OCI-LY1 (cell line): Measurements from ENCODE around the gene PTCD1.

ENCODE experiments used
- EZH2 ChIP-seq: fragments of 200-600 bp; sonication (generic), shearing (Covaris generic); IDR thresholded peaks from 2 replicates; pipeline ENCODE4 v1.8.0; 2017; ENCODE audit warnings: borderline replicate concordance, mixed run types, mild to moderate bottlenecking, antibody characterized with exemption, low read length, moderate library complexity, mixed read lengths
- TF ChIP-seq, protein P1 (sequence below): fragments of 200-600 bp; sonication (generic), shearing (Covaris generic); IDR thresholded peaks from 2 replicates; pipeline ENCODE4 v1.5.1; 2017; ENCODE audit warnings: mild to moderate bottlenecking, antibody characterized with exemption, low read length, moderate library complexity, mixed read lengths

DNA sequence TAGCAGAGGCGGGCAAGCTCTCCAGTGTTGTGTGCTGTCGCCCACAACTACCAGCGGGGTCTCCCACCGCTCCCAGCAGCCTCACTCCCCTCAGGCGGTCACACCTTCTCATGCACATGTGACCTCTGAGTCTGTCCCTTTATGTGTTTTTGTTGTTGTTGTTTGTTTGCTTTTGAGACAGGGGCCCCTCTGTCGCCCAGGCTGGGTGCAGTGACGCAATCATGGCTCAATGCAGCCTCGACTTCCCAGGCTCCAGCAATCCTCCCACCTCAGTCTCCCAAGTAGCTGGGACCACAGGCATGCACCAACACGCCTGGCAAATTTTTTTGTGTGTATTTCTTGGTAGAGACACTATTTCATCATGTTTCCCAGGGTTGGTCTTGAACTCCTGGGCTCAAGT, 1.6 kb upstream of the PTCD1 start:
- TF ChIP-seq, protein P1, sequence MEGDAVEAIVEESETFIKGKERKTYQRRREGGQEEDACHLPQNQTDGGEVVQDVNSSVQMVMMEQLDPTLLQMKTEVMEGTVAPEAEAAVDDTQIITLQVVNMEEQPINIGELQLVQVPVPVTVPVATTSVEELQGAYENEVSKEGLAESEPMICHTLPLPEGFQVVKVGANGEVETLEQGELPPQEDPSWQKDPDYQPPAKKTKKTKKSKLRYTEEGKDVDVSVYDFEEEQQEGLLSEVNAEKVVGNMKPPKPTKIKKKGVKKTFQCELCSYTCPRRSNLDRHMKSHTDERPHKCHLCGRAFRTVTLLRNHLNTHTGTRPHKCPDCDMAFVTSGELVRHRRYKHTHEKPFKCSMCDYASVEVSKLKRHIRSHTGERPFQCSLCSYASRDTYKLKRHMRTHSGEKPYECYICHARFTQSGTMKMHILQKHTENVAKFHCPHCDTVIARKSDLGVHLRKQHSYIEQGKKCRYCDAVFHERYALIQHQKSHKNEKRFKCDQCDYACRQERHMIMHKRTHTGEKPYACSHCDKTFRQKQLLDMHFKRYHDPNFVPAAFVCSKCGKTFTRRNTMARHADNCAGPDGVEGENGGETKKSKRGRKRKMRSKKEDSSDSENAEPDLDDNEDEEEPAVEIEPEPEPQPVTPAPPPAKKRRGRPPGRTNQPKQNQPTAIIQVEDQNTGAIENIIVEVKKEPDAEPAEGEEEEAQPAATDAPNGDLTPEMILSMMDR, result no peak
- no peak for TF ChIP-seq EZH2
